GM19240 (cell line): Measurements from ENCODE around the gene SH3TC2.
"Not testable (repeated sequence)": the region's sequence is repeated elsewhere in the genome, so short reads cannot be mapped to it uniquely, and the experiment has no call there.

Experiments
- DNase-seq: peaks from one replicate; pipeline ENCODE4 v3.0.0; 2011; ENCODE audit warnings: low spot score; ENCODE audit not compliant: insufficient read length

The SH3TC2 gene

GRCh38 chr5:149063017-149063687 lies at the start of gene SH3TC2:
Gene SH3TC2, minus strand, starts transcription at chr5:149063062. Its CDS starts 40 bp downstream, at chr5:149063022.
- DNase-seq, result no peak

DNA sequence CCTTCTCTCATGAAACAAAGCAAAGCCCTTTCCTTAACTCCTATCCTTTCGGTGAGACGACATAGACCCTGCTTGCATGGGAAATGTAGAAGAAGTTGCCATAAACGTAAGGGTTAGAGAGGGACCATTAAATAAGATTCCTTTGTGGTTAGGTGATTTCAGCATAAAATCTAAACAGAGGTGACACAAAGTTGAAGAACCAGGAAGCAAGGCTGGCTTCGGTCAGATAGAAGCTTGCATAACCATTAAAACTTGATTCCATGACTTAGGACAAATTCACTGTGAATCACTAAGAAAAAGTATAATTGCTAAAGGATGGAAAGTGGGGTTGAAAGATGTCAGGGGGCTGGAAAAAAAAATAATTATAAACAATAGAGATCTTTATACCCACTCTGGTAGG lies 47.5 kb upstream of the SH3TC2 start:
- DNase-seq, result no peak

GRCh38 chr5:149108651-149109280 lies 45.9 kb upstream of the SH3TC2 start:
- no peak for DNase-seq

DNA sequence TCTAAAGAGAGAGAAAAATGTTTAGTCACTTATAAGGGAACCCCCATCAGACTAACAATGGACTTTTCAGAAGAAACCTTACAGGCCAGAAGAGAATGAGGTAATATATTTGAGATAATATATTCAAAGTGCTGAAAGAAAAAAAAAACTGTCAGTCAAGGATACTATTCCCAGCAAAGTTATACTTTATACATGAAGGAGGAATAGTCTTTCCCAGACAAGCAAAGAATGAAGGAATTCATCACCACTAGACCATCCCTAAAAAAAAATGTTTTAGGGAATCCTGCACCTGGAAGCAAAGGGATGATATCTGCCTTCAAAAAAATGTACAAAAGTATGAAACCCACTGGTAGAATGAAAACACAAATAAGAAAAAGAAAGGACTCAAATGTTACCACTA lies 37.5 kb upstream of the SH3TC2 start:
- no peak for DNase-seq

- DNase-seq, result no peak
Observed at GRCh38 chr5:149099920-149100319, 37.1 kb upstream of the SH3TC2 start.

GRCh38 chr5:149094996-149095395 lies 32.1 kb upstream of the SH3TC2 start:
- DNase-seq, result no peak

DNA sequence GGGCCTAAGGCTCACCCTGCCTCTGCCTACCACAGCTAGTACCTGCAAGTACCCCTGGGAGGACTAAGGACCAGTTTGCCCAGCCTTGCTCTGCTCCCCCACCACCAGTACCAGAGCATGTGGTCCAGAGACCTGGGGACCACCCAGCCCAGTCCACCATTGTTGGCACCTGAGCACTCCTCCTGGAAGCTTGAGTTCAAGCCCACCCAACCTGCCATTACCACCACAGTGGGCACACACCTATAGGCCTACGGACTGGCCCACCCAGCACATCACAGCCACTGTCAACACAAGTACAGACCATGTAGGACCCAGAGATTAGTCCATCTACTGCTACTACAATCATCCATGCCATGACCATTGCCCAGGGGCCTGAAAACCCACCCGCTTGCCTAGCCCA lies 30.8 kb upstream of the SH3TC2 start:
- no peak for DNase-seq

DNA sequence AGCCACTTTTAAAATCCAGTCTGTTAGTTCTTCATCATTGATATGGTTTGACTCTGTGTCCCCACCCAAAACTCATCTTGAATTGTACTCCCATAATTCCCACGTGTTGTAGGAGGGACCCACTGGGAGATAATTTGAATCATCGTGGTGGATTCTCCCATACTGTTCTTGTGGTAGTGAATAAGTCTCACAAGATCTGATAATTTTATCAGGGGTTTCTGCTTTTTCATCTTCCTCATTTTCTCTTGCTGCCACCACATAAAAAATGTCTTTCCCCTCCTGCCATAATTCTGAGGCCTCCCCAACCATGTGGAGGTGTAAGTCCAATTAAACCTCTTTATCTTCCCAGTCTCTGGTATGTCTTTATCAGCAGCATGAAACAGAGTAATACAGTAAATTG lies 26.9 kb upstream of the SH3TC2 start:
- no peak for DNase-seq

- no peak for DNase-seq
Observed at GRCh38 chr5:149088686-149089085, 25.8 kb upstream of the SH3TC2 start.

DNA sequence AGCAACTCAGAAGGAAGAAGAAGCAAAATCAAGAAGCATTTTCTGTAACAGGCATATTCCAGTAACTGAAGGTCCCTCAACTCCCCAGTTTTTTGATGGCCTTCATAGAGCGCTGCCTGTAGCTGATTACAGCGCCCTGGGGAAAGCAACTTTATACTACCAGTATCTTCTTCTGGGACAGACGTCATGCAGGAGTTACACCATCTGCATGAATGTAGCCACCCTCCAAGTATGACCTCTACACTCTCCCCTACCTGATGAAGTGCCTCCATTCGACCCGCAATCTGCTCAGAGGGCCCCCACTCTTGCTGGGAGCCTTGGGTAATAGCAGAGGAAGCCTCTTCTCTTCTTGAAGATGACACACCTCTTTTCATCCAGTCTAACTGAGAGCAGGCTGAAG lies 21.0 kb upstream of the SH3TC2 start:
- DNase-seq, result no peak

DNA sequence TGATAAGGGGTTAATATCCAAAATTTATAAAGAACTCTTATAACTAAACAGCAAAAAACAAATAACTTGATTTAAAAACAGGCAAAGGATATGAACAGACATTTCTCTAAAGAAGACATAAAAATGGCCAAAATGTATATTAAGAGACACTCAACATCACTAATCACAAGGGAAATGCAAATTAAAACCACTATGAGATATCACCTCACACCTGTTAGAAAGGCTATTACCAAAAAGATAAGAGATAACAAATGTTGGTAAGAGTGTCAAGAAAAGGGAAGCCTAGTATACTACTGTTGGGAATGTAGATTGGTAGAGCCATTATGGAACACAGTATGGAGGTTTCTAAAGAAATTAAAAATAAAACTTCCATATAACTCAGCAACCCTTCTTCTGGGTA lies 19.4 kb upstream of the SH3TC2 start:
- DNase-seq, result no peak

GRCh38 chr5:149080294-149080693 lies 17.4 kb upstream of the SH3TC2 start:
- DNase-seq, result no peak

DNA sequence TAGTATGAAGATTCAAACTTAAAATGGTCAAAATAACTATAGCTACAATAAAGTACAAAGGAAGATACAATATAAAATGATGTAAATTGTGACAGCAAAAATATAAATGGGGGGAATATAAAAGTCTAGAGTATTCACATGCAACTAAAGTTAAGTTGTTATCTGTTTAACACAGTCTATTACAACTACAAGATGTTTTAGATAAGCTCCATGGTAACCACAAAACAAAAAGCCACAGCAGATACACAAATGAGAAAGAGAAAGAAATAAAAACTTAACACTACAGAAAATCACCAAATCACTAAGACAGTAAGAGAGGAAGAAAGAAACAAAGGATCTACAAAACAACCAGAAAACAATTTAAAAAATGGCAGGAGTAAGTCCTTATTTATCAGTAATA lies 17.0 kb upstream of the SH3TC2 start:
- DNase-seq, result no peak

DNA sequence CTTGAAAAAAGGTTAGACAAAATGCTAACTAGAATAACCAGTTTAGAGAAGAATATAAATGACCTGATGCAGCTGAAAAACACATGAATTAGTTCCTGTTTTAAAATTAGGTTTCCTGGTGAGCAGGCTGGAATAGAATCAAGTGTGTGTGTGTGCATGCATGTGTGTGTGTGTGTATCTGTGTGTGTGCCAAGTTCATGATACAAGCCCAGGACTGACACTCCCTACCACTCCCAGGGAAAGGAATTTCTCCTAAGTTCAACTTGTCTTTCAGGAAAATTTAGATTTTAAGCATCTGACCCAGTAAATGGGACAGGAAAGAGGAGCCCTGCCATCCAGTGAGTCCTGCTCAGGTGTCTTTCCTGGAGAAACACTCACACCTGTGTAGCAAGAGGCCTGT lies 11.2 kb upstream of the SH3TC2 start:
- DNase-seq, result not testable (repeated sequence)

DNA sequence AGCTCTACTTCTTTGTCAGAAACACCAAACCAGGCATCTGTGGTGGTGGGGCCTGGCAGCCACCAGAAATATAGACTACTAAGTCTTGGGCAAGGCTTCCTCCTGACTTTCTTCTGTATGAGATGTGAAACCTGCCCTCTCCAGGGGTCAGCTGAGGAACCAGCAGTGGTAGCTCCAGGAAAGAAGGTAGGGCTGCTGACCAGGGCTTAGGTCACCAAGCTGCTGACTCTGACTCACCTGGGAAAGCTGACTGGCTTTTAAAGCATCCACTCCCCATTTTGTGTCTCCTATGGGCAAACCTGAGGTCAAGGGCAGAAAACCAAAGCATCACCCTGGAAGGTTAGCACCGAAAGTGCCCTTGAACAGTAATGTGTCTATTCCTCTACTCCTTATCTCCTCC lies 10.4 kb upstream of the SH3TC2 start:
- DNase-seq, result no peak

DNA sequence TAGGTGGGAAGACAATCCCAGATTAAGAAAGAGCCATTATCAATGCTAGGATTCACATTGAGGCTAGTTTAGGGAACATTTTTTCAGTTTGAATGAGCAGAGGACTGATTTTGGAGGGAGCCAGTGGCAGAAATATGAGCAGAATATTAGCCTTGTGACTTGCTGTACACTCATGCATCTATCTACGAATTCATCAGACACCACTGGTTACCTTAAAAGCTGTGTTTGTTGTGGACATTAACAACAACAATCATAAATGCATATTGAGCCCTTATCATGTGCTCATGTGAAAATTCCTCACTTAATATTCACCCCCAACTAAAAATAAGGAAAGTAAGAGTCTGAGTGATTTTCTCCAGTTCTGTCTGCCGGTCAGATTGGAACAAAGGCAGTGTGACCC lies 9.9 kb upstream of the SH3TC2 start:
- DNase-seq, result no peak

DNA sequence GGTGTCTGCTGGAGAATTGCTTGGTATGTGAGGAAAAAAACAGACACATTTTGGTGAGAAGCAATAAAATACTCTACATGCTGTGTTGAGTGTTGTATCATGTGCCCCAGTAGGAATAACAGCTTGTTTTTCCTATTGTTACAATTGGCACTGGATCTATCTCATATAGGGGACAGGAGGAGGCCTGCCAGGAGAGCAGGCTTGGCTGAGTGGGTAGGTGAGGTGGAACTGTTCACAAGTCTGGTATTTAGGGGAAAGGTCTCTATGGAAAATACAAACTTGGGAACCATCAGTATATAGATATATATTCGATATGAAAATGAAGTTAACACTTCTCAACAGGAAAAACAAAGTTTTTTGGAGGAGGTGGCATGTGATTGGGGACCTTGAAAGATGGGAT lies 9.5 kb upstream of the SH3TC2 start:
- no peak for DNase-seq

DNA sequence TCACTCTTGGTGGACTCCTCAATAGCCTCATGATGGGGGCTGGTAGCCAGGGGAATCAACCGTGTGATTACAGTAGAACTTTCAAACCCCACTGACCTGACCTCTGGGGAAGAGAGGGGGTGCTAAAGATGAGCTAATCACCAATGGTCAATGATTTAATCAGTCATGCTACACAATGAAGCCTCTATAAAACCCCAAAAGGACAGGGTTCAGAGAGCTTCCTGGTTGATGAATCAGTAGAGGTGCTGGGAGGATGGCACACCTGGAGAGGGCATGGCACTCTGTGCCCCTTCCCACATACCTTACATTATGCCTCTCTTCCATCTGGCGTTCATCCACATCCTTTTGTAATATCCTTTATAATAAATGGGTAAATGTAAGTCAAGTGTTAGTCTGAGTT lies 8.9 kb upstream of the SH3TC2 start:
- DNase-seq, result no peak

DNA sequence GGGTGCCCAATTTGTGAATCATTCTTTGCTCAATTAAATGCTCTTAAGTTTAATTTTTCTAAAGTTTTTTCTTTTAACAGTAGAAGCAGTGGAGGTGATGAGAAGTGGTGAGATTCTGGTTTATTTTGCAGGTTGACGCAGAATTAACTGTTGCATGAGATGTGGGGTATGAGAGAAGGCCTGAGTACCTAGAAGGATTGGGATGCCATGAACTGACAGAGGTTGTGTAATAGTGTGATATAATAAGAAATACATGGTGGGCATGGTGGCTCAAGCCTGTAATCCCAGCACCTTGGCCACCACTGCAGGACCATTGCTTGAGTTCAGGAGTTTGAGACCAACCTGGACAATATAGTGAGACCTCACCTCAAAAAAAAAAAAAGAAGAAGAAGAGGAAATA lies 8.4 kb upstream of the SH3TC2 start:
- DNase-seq, result no peak

- DNase-seq, result no peak
Observed at GRCh38 chr5:149069711-149070110, 6.8 kb upstream of the SH3TC2 start.

DNA sequence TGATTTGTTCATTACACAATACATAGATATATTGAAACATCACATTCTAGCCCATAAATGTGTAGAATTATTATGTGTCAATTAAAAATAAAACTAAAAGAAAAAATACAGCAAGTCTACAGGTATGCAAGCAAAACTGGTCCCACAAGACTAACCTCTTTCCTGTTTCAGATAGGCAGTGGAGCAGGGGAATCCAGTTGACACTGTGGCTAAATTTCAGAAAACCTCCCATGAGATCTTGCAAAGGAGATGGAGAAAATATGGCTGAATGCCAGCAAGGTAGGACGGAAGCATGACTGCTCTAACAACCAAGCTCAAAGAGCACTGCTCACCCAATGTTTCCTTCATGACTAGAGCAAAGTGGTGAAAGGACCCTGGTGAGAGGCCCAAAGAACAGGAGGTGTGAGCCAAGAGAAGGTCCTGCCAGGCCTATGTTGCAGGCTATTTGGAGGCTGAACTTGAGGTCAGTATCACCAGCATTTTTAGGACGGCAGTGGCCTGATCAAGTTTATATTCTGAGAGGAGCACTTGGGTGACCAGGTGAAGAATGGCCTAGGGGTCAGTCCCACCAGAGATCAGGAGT lies 1.1 kb upstream of the SH3TC2 start:
- no peak for DNase-seq

GRCh38 chr5:149062371-149063016 lies 368 bp downstream of the SH3TC2 start:
- no peak for DNase-seq

GRCh38 chr5:149061341-149061740 lies 1.5 kb downstream of the SH3TC2 start:
- no peak for DNase-seq
